ENCODE measurements around the gene TMEM144. TPM values are rescaled to one million over a fixed set of nuclear protein-coding genes. Genes with fewer than 3 reads are reported as not detected.

TMEM144 gene
- total RNA-seq, 1 experiment from 2014 or later = 3.4 TPM

DNA sequence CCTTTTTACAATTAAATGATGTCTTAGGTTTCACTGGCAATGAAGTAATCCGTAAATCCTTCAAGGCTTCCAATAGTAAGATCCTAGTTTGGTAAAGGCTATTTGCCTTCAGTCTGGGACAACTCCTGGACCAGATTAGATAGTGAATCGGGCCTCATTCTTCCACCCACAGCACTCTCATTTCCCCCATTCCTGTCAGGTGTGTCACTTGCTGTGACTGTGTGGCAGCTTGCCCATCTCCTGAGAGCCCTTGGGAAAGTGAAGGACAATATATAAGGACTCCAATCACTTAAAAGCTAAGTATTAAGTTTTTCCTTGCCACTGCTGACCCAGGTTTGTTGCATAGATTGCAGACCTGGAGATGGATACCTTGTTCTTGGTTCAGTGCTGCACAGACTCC, 34.2 kb upstream of the TMEM144 start:
- no peak overlapping the region for H4K5ac ChIP-seq (ENCODE audit: insufficient read length, low read depth, low read length)
- Mint-ChIP-seq H3K27ac (no peak overlapping the region; a peak in 1 of 7 replicates), H3K4me3 (no peak overlapping the region), H3K4me1 (peaks cover 8 to 10% of the 10 kb centered on the region in 2 experiments), H3K36me3 (ENCODE audit: insufficient read depth in 1 of 3, low read depth in 3 of 3) (no peaks in the 10 kb centered on the region), H3K27me3 (ENCODE audit: low read depth) (no peaks in the 10 kb centered on the region), H3K9me3 (no peaks in the 10 kb centered on the region)
- H4K8ac ChIP-seq (replicated peaks; ENCODE audit: insufficient read length, low read depth, low read length) = no peak overlapping the region
- no peak overlapping the region for H3K23ac ChIP-seq (ENCODE audit: insufficient read length, low read depth, low read length)
- TF ChIP-seq, protein P1, sequence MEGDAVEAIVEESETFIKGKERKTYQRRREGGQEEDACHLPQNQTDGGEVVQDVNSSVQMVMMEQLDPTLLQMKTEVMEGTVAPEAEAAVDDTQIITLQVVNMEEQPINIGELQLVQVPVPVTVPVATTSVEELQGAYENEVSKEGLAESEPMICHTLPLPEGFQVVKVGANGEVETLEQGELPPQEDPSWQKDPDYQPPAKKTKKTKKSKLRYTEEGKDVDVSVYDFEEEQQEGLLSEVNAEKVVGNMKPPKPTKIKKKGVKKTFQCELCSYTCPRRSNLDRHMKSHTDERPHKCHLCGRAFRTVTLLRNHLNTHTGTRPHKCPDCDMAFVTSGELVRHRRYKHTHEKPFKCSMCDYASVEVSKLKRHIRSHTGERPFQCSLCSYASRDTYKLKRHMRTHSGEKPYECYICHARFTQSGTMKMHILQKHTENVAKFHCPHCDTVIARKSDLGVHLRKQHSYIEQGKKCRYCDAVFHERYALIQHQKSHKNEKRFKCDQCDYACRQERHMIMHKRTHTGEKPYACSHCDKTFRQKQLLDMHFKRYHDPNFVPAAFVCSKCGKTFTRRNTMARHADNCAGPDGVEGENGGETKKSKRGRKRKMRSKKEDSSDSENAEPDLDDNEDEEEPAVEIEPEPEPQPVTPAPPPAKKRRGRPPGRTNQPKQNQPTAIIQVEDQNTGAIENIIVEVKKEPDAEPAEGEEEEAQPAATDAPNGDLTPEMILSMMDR (conservative IDR thresholded peaks at IDR 0.05) = no peak
- H2BK20ac ChIP-seq (ENCODE audit: low read depth, low read length, poor library complexity, severe bottlenecking) = no peak overlapping the region
- H2AK5ac ChIP-seq (ENCODE audit: insufficient read length, low read length) = no peak overlapping the region
- H3K23me2 ChIP-seq (ENCODE audit: insufficient read length, low read depth, low read length, poor library complexity, severe bottlenecking) = no peaks in the 10 kb centered on the region
- no peak overlapping the region for H3K9ac ChIP-seq (ENCODE audit: extremely low read depth, insufficient read length, low read length)
- no peak overlapping the region for H2BK120ac ChIP-seq (ENCODE audit: low read depth, low read length, poor library complexity, severe bottlenecking)
- no peak for DNase-seq
- H3T11ph ChIP-seq (ENCODE audit: low read length) = no peak overlapping the region
- no peak overlapping the region for H3K4me2 ChIP-seq (ENCODE audit: insufficient read depth, insufficient read length, low read length)
- no peak overlapping the region for H2BK12ac ChIP-seq (ENCODE audit: insufficient read length, low read depth, low read length)
- no CpG with 5 or more reads among the region's 2 CpGs for WGBS (ENCODE audit: extremely low coverage, insufficient read length, low lambda C conversion rate)
- H2BK5ac ChIP-seq (ENCODE audit: insufficient read length, low read length) = no peak overlapping the region
- no peak overlapping the region for H3K14ac ChIP-seq (ENCODE audit: insufficient read depth, low read length)
- no peaks in the 10 kb centered on the region for H4K20me1 ChIP-seq (ENCODE audit: control insufficient read depth, insufficient read depth, insufficient read length)
- H3K9me3 ChIP-seq (ENCODE audit: control insufficient read depth, low read depth, low read length) = no peaks in the 10 kb centered on the region
- H3K4ac ChIP-seq (ENCODE audit: low read depth, low read length) = no peak overlapping the region
- no peak overlapping the region for H3K27ac ChIP-seq (ENCODE audit: insufficient read length, low read depth, low read length)
- no peak overlapping the region for H2BK15ac ChIP-seq (ENCODE audit: low read depth, low read length)
- H3K4me1 ChIP-seq (ENCODE audit: insufficient read depth, low read length) = no peaks in the 10 kb centered on the region
- H3K79me2 ChIP-seq (ENCODE audit: insufficient read depth, low read length) = no peaks in the 10 kb centered on the region
- H4K91ac ChIP-seq (ENCODE audit: insufficient read length, low read depth, low read length) = no peak overlapping the region
- H3K56ac ChIP-seq (ENCODE audit: insufficient read length, low read depth, low read length) = no peak overlapping the region
- no peak overlapping the region for H3K18ac ChIP-seq (ENCODE audit: insufficient read length, low read depth, low read length)
- no peak overlapping the region for H2AFZ ChIP-seq (ENCODE audit: low read length)
- no peaks in the 10 kb centered on the region for H3K79me1 ChIP-seq (ENCODE audit: insufficient read depth, low read depth, low read length, poor library complexity, severe bottlenecking)
- no peaks in the 10 kb centered on the region for H3K27me3 ChIP-seq (ENCODE audit: insufficient read depth, low read length)

Measured in H9 (cell line).